ENCODE measurements around the gene RHEB.

Gene RHEB

DNA sequence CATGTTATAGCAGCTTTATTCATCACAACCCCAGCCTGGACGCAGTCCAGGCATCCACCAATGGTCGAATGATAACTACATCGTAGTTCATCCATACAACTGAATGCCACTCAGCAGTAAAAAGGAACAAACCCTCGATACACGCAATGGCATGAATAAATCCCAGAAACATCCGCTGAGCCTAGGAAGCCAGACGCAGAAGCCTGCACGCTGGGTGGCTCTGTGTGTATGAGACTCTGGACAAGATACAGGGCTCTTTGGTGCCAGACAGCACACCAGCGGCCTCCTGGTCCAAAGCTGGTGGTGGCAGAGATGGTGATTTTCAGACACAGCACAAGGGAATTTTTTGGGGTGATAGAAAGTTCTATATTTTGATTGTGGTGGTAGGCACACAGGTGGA, 69.7 kb downstream of the RHEB start:
- TF ChIP-seq EP300 (IDR thresholded peaks at IDR 0.05; ENCODE audit: borderline replicate concordance) (no peak), YY1 (IDR thresholded peaks at IDR 0.05; ENCODE audit: low read depth) (no peak), ZBTB7A (IDR thresholded peaks at IDR 0.05; ENCODE audit: low read depth) (no peak)

GRCh38 chr7:151448261-151449252, 71.1 kb downstream of the RHEB start:
- no peak for TF ChIP-seq TAF1 (IDR thresholded peaks at IDR 0.05; ENCODE audit: low read depth)
- TF ChIP-seq CEBPB (IDR thresholded peaks at IDR 0.05) = no peak
- no peak for TF ChIP-seq FOXM1 (IDR thresholded peaks at IDR 0.05; ENCODE audit: borderline replicate concordance, low read depth)
- TF ChIP-seq RAD21 (IDR thresholded peaks at IDR 0.05; ENCODE audit: low read depth) = peak; percentile 79
- no peak for TF ChIP-seq NFIC (IDR thresholded peaks at IDR 0.05)
- no peak for TF ChIP-seq CREB1 (IDR thresholded peaks at IDR 0.05; ENCODE audit: low read depth)
- TF ChIP-seq EGR1 (IDR thresholded peaks at IDR 0.05) = no peak
- TF ChIP-seq, protein P1, sequence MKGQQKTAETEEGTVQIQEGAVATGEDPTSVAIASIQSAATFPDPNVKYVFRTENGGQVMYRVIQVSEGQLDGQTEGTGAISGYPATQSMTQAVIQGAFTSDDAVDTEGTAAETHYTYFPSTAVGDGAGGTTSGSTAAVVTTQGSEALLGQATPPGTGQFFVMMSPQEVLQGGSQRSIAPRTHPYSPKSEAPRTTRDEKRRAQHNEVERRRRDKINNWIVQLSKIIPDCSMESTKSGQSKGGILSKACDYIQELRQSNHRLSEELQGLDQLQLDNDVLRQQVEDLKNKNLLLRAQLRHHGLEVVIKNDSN (IDR thresholded peaks at IDR 0.05) = no peak
- peak; percentile 63; the same call in 1 of the 2 replicates for TF ChIP-seq ZBTB7A (IDR thresholded peaks at IDR 0.05; ENCODE audit: low read depth)
- TF ChIP-seq TEAD4 (IDR thresholded peaks at IDR 0.05) = no peak

- TF ChIP-seq RAD21 (IDR thresholded peaks at IDR 0.05; ENCODE audit: low read depth) (no peak), TEAD4 (IDR thresholded peaks at IDR 0.05) (no peak), FOXM1 (IDR thresholded peaks at IDR 0.05; ENCODE audit: borderline replicate concordance, low read depth) (no peak), EGR1 (IDR thresholded peaks at IDR 0.05) (no peak), CREB1 (IDR thresholded peaks at IDR 0.05; ENCODE audit: low read depth) (no peak), YY1 (IDR thresholded peaks at IDR 0.05; ENCODE audit: low read depth) (no peak), TAF1 (IDR thresholded peaks at IDR 0.05; ENCODE audit: low read depth) (no peak), TCF12 (IDR thresholded peaks at IDR 0.05; ENCODE audit: low read depth) (no peak), NFIC (IDR thresholded peaks at IDR 0.05) (no peak)
- TF ChIP-seq, protein P2, sequence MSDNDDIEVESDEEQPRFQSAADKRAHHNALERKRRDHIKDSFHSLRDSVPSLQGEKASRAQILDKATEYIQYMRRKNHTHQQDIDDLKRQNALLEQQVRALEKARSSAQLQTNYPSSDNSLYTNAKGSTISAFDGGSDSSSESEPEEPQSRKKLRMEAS (IDR thresholded peaks at IDR 0.05) = no peak
These were observed 71.8 kb downstream of the RHEB start for GRCh38 chr7:151447901-151448260.

DNA sequence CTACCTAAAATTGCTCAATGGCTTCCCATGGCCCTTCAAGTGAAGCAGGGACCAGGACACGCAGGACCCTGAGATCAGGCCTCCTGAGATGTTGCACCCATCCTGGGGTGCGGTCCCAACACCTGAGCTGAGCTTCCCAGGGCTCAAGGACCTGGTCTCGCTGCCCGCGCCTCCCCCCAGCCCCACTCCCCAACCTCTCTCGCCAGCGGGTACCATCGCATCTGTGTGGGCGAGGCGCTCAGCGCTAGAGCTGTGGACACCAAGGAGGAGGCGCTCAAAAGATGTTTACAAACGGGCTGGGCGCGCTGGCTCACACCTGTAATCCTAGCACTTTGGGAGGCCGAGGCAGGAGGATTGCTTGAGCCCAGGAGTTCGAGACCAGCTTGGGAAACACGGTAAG, 72.4 kb downstream of the RHEB start:
- TF ChIP-seq ZBTB7A (IDR thresholded peaks at IDR 0.05; ENCODE audit: low read depth) (no peak), TAF1 (IDR thresholded peaks at IDR 0.05; ENCODE audit: low read depth) (no peak), EP300 (IDR thresholded peaks at IDR 0.05; ENCODE audit: borderline replicate concordance) (no peak), CREB1 (IDR thresholded peaks at IDR 0.05; ENCODE audit: low read depth) (no peak), CEBPB (IDR thresholded peaks at IDR 0.05) (no peak), EGR1 (IDR thresholded peaks at IDR 0.05) (no peak), YY1 (IDR thresholded peaks at IDR 0.05; ENCODE audit: low read depth) (no peak), TCF12 (IDR thresholded peaks at IDR 0.05; ENCODE audit: low read depth) (no peak), RAD21 (IDR thresholded peaks at IDR 0.05; ENCODE audit: low read depth) (no peak), NFIC (IDR thresholded peaks at IDR 0.05) (no peak), FOXM1 (IDR thresholded peaks at IDR 0.05; ENCODE audit: borderline replicate concordance, low read depth) (no peak)
- TF ChIP-seq, protein P2 (IDR thresholded peaks at IDR 0.05) = no peak
- TF ChIP-seq, protein P1 (IDR thresholded peaks at IDR 0.05) = no peak

DNA sequence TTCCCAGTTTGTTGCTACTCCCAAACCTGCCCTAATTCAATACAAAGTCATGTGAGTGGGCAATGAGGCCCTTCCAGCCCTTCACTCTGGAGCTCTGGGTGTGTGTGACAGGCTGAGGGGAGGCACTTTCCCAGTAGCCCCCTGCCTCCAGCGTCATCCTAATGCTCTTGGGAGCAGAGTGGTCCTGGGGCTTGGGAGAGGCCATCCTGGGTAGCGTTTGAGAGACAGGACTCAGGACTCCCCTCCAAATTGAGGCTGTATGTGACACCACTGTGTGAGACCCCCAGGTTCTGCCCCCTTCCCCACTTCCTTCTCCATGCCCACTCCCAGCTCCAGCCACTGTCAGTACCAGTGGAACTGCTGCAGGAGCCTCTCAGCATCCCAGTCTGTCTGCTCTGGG, 73.3 kb downstream of the RHEB start:
- TF ChIP-seq TEAD4 (IDR thresholded peaks at IDR 0.05) (no peak), EP300 (IDR thresholded peaks at IDR 0.05; ENCODE audit: borderline replicate concordance) (no peak), ZBTB7A (IDR thresholded peaks at IDR 0.05; ENCODE audit: low read depth) (no peak), TCF12 (IDR thresholded peaks at IDR 0.05; ENCODE audit: low read depth) (no peak), CREB1 (IDR thresholded peaks at IDR 0.05; ENCODE audit: low read depth) (no peak), NFIC (IDR thresholded peaks at IDR 0.05) (no peak), FOXM1 (IDR thresholded peaks at IDR 0.05; ENCODE audit: borderline replicate concordance, low read depth) (no peak), RAD21 (IDR thresholded peaks at IDR 0.05; ENCODE audit: low read depth) (no peak), CEBPB (IDR thresholded peaks at IDR 0.05) (no peak), EGR1 (IDR thresholded peaks at IDR 0.05) (no peak), TAF1 (IDR thresholded peaks at IDR 0.05; ENCODE audit: low read depth) (no peak), YY1 (IDR thresholded peaks at IDR 0.05; ENCODE audit: low read depth) (no peak)
- TF ChIP-seq, protein P1 (IDR thresholded peaks at IDR 0.05) = no peak
- TF ChIP-seq, protein P2 (IDR thresholded peaks at IDR 0.05) = no peak
- TF ChIP-seq, protein P3, sequence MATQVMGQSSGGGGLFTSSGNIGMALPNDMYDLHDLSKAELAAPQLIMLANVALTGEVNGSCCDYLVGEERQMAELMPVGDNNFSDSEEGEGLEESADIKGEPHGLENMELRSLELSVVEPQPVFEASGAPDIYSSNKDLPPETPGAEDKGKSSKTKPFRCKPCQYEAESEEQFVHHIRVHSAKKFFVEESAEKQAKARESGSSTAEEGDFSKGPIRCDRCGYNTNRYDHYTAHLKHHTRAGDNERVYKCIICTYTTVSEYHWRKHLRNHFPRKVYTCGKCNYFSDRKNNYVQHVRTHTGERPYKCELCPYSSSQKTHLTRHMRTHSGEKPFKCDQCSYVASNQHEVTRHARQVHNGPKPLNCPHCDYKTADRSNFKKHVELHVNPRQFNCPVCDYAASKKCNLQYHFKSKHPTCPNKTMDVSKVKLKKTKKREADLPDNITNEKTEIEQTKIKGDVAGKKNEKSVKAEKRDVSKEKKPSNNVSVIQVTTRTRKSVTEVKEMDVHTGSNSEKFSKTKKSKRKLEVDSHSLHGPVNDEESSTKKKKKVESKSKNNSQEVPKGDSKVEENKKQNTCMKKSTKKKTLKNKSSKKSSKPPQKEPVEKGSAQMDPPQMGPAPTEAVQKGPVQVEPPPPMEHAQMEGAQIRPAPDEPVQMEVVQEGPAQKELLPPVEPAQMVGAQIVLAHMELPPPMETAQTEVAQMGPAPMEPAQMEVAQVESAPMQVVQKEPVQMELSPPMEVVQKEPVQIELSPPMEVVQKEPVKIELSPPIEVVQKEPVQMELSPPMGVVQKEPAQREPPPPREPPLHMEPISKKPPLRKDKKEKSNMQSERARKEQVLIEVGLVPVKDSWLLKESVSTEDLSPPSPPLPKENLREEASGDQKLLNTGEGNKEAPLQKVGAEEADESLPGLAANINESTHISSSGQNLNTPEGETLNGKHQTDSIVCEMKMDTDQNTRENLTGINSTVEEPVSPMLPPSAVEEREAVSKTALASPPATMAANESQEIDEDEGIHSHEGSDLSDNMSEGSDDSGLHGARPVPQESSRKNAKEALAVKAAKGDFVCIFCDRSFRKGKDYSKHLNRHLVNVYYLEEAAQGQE (IDR thresholded peaks at IDR 0.05; ENCODE audit: low read depth) = no peak

- TF ChIP-seq ZBTB7A (IDR thresholded peaks at IDR 0.05; ENCODE audit: low read depth) = no peak
- no peak for TF ChIP-seq RAD21 (IDR thresholded peaks at IDR 0.05; ENCODE audit: low read depth)
- TF ChIP-seq FOXM1 (IDR thresholded peaks at IDR 0.05; ENCODE audit: borderline replicate concordance, low read depth) = no peak
- TF ChIP-seq TCF12 (IDR thresholded peaks at IDR 0.05; ENCODE audit: low read depth) = no peak
- TF ChIP-seq CEBPB (IDR thresholded peaks at IDR 0.05) = no peak
- no peak for TF ChIP-seq CREB1 (IDR thresholded peaks at IDR 0.05; ENCODE audit: low read depth)
- TF ChIP-seq YY1 (IDR thresholded peaks at IDR 0.05; ENCODE audit: low read depth) = no peak
- TF ChIP-seq NFIC (IDR thresholded peaks at IDR 0.05) = no peak
- no peak for TF ChIP-seq TAF1 (IDR thresholded peaks at IDR 0.05; ENCODE audit: low read depth)
- no peak for TF ChIP-seq EP300 (IDR thresholded peaks at IDR 0.05; ENCODE audit: borderline replicate concordance)
- TF ChIP-seq EGR1 (IDR thresholded peaks at IDR 0.05) = no peak
- TF ChIP-seq, protein P3 (IDR thresholded peaks at IDR 0.05; ENCODE audit: low read depth) = no peak
- TF ChIP-seq, protein P2 (IDR thresholded peaks at IDR 0.05) = no peak
- TF ChIP-seq, protein P1 (IDR thresholded peaks at IDR 0.05) = no peak
- TF ChIP-seq TEAD4 (IDR thresholded peaks at IDR 0.05) = no peak
These were observed 75.1 kb downstream of the RHEB start for GRCh38 chr7:151444632-151445031.
